DMS 273 treated with DMSO at 0.1 percent for 48 hours (cell line): ENCODE data around the gene IL9.
A peak's percentile ranks its signal among the peaks of the same experiment; 100 is the strongest.

Source experiments
- DNase-seq: peaks from one replicate; lab custom pipeline; 2025; lab: John Stamatoyannopoulos, UW

IL9 gene

DNA sequence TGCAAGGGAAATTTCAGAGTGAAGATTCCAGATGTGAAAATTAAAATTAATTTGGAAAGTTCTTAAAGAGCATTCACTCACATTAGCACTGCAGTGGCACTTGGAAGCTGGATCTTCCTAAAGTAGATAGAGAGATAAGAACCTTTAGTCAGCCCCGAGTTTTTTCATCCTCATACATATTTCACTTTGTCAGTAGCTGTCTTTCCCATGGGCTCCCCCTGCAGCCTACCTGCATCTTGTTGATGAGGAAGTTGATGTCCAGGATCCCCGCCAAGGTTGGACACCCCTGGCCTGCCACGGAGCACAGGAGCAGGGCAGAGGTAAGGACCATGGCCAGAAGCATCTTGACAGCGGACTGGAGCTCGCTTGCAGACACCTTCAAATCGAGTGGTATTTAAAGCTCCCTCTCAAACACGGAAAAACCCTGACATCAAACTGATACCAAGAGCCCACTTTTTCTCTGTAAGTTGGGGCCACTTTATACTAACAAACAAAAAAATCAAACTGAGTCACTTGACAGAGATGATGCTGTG is at the start of gene IL9:
TSS of gene IL9 (minus strand) at position 368 of the 533 bp plus-strand sequence. CDS start at position 343, 25 bp downstream.
- no peak for DNase-seq

GRCh38 chr5:135944967-135945560 is 49.4 kb upstream of the IL9 start:
- DNase-seq: peak; percentile 62

- no peak for DNase-seq
Measured at GRCh38 chr5:135944564-135944963, 48.9 kb upstream of the IL9 start.

- no peak for DNase-seq
Measured at GRCh38 chr5:135942202-135942771, 46.6 kb upstream of the IL9 start.

DNA sequence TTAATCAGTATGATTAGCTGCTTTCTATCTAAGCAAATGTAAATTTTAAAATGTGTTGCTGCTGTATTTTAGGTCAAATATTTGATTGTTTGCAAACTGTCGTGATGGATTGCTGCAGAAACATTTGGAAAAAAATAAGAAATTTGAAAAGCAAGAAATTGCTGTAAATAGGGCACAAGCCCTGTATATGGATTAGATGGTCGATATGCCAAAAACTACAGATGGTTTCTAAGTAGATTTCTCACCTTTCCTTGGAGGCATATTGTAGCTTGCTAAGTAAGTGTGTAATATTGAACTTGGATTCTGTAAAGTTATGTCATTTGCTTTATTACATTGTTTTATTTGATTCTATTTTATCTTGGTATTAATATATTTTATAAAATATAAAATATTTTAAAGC is 46.1 kb upstream of the IL9 start:
- DNase-seq: no peak

DNA sequence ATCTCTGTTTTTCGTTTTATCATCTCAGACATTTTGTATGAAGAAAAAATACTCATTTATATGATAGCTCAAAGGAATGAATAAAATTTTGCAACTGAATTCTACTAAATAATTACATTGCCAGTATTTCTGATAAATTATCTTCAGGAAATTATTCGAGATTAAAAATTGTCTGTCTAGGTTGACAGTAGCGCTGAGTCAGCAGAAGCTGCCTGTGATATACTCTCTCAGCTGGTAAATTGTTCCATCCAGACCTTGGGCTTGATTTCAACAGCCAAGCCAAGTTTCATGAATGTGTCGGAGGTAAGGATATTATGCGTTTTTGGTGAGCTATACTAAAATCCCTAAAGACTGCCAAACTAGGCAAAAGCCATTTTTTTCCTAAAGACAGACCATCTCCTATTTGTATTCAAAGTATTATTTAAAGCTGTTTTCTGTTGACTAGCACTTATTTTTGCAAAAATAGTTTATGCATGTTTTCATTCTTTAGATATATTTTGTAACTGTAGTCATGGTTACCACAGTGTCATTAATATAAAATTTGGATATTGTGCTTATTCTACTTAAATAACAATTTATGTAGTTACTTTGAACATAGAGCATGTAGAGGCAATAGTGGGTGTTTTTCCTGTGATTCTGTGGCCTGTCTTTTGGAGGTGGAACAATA is 41.7 kb upstream of the IL9 start:
- DNase-seq: no peak

DNA sequence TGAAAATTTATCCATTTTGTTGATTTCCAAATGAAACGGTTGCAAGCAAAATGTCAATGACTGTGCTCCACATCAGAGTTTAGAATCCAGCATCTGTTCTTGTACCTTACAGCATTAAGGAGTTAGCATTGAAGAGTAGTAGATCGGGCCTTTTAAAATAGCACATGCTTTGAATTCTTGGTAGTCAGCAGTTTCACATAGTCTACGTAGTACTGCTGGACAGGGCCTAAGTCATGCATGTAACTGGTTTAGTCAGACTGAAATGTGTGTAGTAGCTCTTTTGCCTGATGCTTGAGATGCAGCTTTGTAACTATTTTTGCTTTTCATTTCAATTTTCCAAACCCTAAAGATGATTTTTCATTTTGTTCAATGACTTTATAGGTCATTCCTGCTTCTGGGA is 39.3 kb upstream of the IL9 start:
- DNase-seq: no peak

DNA sequence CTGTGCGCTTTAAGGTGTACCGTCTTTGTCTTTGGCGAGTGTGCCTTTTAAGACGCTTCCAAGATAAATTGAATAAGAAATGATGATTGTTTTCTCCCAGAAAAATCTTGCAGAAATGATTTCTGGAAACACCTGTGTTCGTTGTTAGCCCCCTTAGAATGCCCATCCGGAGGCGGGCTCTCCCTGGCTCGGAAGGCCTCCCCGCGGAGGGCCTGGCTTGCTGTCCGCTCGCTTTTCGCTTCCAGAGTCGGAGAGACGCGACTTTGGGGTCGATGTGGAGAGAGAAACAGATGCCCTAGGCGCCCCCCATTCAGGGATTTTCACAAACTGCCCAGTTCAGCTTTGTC is 35.3 kb upstream of the IL9 start:
- DNase-seq: no peak

DNA sequence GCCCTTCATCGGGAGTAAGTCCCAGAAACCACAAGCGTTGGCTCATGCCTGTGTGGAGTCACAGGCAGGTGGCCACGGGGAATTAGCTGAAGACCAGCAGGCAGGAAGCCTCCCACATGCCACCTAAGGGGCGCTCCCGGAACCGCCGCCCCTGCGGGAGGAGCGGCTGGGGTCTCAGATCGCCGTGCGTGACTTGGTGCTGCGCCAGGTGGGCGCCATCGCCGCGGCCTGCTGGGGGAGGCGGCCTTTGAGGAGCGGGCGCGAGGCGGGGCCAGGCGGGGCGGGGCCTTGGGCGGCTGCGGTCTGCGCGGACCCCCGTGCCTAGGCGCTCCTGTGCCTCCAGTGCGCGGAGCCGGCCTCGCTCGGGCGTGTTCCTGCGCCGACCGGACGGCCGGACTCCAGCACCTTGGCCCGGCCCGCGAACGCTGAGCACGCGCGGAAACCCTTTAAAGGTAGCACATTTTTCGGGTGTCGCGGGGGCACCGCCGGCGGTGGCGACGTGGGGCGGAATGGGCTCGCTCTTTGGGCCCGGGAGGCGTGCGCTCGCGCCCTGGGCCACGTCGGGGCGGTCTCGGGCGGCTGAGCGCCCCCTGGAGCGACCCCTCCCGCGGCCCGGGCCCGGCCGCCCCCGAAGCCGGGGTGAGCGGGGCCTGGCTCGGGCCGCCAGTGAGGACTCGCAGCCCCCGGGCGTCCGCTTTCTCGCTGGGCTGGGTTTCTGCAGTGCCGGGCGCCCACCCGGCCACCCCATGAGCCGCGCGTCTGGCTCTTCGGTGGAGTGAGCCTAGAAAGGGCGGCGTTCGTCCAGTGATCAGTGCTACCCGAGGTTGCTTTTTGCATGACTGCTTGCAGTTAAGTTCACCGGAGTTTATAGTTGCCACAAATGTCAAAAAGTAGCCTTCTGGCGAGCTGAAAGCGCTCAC is 34.6 kb upstream of the IL9 start:
- DNase-seq: peak; percentile 14

GRCh38 chr5:135921388-135921787 is 25.7 kb upstream of the IL9 start:
- no peak for DNase-seq

DNA sequence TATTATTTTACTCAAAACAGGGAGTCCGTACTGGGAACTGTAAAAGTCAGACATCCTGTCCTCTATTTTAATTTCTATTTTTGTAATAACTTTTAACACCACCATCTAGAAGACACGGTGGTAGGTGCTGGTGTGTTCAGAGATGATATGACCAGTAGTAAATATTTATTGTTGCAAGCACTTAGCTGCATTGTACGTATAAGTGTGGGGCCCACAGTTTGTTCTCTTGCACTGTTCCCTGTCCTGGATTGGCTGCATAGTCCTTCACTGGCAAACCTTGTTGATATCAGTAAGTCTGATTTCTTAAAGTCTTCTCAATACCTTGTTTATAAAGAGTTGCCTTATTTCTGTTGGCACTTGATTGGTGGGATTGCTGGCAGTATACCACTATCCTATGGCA is 24.6 kb upstream of the IL9 start:
- no peak for DNase-seq

DNA sequence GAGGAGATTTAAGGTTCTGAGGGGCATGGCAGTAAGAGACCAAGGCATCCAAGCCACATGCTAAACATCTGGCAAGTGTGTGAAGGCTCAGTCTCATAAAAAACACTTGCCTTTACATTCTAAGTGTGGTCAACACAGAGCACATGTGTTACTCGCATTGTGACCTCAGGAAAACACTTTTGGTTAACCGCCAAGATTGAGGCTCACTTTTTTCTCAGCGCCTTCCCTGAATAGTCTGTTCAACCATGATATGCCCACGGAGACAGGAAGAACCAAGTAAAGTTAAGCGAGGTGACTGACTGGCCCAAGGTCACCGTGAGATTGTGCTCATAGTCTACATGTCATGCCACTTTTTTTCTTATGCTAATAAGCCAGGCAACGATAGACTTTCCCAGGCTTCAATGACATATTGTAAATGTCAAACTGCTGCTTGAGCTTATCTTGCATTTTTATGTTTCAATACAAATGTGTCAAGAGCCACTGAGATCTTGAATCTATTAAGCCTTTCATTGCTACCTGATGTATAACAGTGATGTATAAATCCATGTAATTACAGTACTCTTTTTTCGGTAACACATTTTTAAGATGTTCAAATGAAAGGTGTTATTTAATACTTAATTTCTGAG is 21.1 kb upstream of the IL9 start:
- DNase-seq: no peak

- no peak for DNase-seq
Measured at GRCh38 chr5:135915466-135916001, 19.9 kb upstream of the IL9 start.

DNA sequence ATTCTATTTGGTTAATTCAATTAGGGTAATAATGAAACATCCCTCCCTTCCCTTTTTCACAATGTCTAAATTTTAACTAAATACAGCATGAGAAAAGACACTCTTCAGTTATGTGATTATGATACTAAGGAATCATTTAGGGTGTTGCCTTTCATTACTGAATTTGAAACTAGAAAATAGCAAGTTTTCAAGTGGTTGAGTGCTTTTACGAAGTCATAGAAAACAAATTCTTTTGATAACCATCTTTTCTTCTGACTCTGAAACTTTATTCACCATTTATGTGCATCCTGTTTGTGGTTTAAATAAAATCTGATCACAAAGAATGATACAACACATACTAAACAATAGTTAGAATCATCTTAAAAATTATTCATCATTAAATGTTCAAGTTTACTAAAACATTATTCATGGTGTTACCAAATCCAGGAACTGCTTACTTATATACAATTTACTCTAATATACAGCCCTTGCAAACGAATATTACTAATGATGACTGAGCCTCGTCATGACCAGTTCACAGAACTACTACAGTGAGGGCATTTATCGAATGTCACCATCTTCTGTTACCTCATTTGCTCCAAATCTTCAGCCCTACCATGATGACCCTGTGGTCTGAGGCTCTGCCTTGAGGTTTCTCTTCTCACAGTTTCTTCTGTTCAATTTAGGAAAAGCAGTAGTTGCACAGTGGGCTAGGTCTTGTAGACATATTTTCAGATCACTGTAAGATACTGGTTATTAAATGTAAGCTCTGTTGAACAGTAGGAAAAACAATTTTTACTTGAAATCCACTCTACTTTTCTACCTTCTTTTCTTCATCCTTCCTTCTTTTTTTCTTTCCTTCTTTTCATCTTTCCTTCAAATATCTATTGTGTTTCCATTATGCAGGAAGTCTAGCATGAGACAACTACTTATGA is 18.3 kb upstream of the IL9 start:
- DNase-seq: no peak

DNA sequence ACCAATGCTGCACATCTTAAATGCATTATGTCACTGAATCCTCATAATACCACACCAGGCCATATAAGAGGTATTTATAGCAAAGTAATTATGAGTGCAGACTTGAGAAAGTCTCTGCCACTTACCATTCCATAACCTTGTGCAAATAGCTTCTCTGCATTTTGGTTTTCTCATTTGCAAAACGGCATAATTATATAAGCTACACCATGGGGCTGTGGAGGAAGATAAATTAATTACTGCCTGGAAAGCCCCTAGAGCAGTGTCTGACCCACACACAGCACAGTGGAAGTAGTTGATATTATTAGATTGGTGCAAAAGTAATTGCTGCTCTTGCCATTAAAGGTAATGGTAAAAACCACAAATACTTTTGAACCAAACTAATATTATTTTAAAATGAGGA is 9.5 kb upstream of the IL9 start:
- no peak for DNase-seq

DNA sequence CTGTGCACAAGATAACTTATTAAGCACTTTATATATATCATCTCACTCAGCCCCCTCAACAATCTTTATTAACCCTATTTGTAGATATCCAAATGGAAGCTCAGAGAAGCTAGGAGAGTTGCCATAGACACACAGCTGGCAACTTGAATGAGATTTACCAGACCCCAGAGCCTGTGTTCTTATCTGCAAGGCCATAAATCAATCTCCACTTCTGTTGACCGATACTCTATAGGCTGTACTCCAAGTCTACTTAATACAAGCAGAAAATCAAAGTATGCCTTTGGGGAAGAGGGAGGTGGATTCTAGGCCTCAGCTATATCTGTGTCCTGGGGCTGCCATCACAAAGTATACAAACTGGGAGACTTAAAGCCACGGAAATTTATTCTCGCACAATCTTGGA is 6.0 kb upstream of the IL9 start:
- DNase-seq: no peak

- DNase-seq: no peak
Measured at GRCh38 chr5:135900276-135900675, 4.6 kb upstream of the IL9 start.

DNA sequence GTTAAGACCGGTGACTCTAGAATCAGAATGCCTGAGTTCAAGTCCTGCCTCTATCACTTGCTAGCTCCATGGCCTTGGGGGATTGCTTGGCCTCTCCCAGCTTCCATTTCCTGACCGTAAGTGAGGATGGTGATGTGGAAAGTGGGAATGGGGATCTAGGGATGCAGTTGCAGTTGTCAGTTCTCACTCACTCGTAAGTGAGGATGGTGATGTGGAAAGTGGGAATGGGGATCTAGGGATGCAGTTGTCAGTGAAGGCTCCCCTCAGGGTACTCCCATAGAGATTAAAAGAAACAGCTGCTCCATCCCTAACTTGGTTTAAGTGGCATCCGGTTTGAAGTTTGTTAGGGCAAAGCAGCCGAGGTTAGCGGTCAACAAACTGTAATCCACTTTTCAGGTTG is 3.0 kb upstream of the IL9 start:
- no peak for DNase-seq

- no peak for DNase-seq
Measured at GRCh38 chr5:135894789-135895188, 852 bp downstream of the IL9 start.

- DNase-seq: no peak
Measured at GRCh38 chr5:135894276-135894675, 1.4 kb downstream of the IL9 start.

GRCh38 chr5:135891791-135892190 is 3.9 kb downstream of the IL9 start:
- no peak for DNase-seq
